ENCODE results near the gene AGAP3.

DNA sequence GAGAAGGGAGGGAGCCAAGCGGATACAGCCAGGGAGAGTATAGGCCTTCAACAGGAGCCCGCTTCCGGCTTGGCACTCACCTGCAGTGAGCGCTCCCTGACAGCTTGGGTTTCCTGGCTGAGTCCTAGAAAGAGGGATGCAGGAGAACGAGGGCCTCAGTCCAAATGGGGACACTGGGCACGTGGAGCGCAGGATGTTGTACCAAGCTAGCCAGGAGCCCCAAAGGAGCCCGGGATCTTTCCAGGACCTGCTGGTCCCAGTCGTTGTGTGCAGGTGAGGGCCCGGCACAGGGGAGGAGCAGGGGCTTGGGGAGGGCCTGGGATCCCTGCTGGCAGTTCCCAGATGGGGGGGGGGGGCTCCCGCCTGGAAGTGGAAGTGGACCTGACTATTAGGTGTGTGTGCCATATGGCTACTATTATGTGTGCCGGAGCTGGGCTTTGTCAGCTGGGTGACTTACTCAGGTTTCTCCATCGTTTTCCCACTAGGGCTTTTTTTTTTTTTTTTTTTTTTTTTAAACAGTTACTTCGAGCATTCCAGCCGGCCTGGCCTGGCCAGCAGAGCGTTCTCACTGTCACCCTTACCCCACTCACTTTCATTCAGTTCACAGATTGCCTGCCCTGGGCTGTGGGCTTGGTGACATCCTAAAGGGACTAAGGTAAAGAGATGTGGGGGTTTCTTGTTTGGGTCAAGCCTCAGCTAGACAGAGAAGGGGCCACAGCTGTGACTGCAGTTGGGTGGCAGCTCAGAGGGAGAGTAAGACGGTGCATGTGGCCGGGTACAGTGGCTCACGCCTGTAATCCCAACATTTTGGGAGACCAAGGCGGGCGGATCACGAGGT is 3.8 kb downstream of the AGAP3 start:
- no peak for TF ChIP-seq EP300 (IDR thresholded peaks at IDR 0.05)
- TF ChIP-seq POLR2A (IDR thresholded peaks at IDR 0.05): no peak
